Measurements from ENCODE around the gene RNF113A. TPM values are rescaled to one million over a fixed set of nuclear protein-coding genes. Genes with fewer than 3 reads are reported as not detected.

Gene RNF113A
- total RNA-seq, result 10 to 100 TPM in 1 of 2 donors, 1 to 10 TPM in 1; 9.1 to 10.5 TPM

GRCh38 chrX:119871599-119872395 is at the start of gene RNF113A, which contains the start of gene NDUFA1:
RNF113A (minus strand) TSS chrX:119871733; CDS start chrX:119871613, 120 bp downstream.
NDUFA1 (plus strand) TSS chrX:119871832; CDS start chrX:119871912, 80 bp downstream.
- H3K9me3 ChIP-seq, result no peaks in the 10 kb centered on the region
- DNase-seq (peak; percentile 83 to 88 (median 85)), ATAC-seq (peak; percentile 98)
- peak within 1 kb of the TSS; percentile 71 to 96 (median 91) for H3K27ac ChIP-seq
- peak within 1 kb of the TSS; percentile 37 to 63 for H3K4me3 ChIP-seq
- peak; percentile 79 to 94 (median 92) for TF ChIP-seq POLR2A (IDR thresholded peaks at IDR 0.05)
- peak in 1 of 7 experiments; percentile 5 for TF ChIP-seq CTCF (IDR thresholded peaks at IDR 0.05)
- WGBS, 2 donors, result 0% methylated on average over 46 of the region's 62 CpGs; no CpG with 5 or more reads in 1 of the 2 donors
- H3K4me1 ChIP-seq, result peaks cover 9% of the 10 kb centered on the region
- intact Hi-C loops (cut with DNase I), result no loop called here
- no peaks in the 10 kb centered on the region for H3K36me3 ChIP-seq (replicated peaks in 1 of 2; ENCODE audit: insufficient read depth in 1 of 2, low read depth in 2 of 2)
- no peaks in the 10 kb centered on the region for H3K27me3 ChIP-seq

- WGBS, 2 donors, result 88 to 92% methylated on average over 5 of the region's 5 CpGs
Observed at GRCh38 chrX:119919835-119920585, 48.5 kb upstream of the RNF113A start.

GRCh38 chrX:119917877-119918276 is 46.3 kb upstream of the RNF113A start:
- no peaks in the 10 kb centered on the region for H3K27me3 ChIP-seq
- 88 to 90% methylated on average over 2 of the region's 2 CpGs for WGBS, 2 donors

More at GRCh38 chrX:119919835-119920585, 48.5 kb upstream of the RNF113A start:
- intact Hi-C loops (cut with DNase I), result no loop called here
- H3K27me3 ChIP-seq, result no peaks in the 10 kb centered on the region
- no peaks in the 10 kb centered on the region for H3K4me1 ChIP-seq
- TF ChIP-seq CTCF (IDR thresholded peaks at IDR 0.05) (no peak), POLR2A (IDR thresholded peaks at IDR 0.05) (no peak)
- no peaks in the 10 kb centered on the region for H3K36me3 ChIP-seq (replicated peaks in 1 of 2; ENCODE audit: insufficient read depth in 1 of 2, low read depth in 2 of 2)
- H3K4me3 ChIP-seq, result no peak overlapping the region
- DNase-seq (no peak), ATAC-seq (no peak)
- no peak overlapping the region for H3K27ac ChIP-seq
- no peaks in the 10 kb centered on the region for H3K9me3 ChIP-seq

DNA sequence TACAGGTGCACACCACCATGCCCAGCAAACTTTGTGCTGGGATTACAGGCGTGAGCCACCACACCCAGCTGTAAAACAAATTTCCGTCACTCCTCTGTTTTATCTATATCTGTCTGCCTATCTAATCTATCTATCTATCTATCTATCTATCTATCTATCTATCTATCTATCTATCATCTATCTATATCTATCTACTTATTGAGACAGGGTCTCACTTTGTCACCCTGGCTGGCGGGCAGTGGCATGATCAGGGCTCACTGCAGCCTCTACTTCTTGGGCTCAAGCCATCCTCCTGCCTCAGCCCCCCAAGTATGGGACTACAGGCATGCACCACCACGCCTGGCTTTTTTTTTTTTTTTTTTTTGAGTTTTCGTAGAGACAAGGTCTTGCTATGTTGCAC is 44.8 kb upstream of the RNF113A start:
- DNase-seq (no peak), ATAC-seq (no peak)
- Histone ChIP-seq H3K36me3 (replicated peaks in 1 of 2; ENCODE audit: insufficient read depth in 1 of 2, low read depth in 2 of 2) (no peaks in the 10 kb centered on the region), H3K9me3 (no peaks in the 10 kb centered on the region), H3K4me3 (no peak overlapping the region), H3K27ac (no peak overlapping the region), H3K4me1 (no peaks in the 10 kb centered on the region), H3K27me3 (no peaks in the 10 kb centered on the region)
- TF ChIP-seq POLR2A (IDR thresholded peaks at IDR 0.05) (no peak), CTCF (IDR thresholded peaks at IDR 0.05) (no peak)
- WGBS, 2 donors, result 83 to 93% methylated on average over 4 to 5 of the region's 5 CpGs
- intact Hi-C loops (cut with DNase I), result no loop called here

More at GRCh38 chrX:119917877-119918276, 46.3 kb upstream of the RNF113A start:
- Histone ChIP-seq H3K9me3 (no peaks in the 10 kb centered on the region), H3K36me3 (replicated peaks in 1 of 2; ENCODE audit: insufficient read depth in 1 of 2, low read depth in 2 of 2) (no peaks in the 10 kb centered on the region), H3K4me3 (no peak overlapping the region), H3K4me1 (no peaks in the 10 kb centered on the region), H3K27ac (no peak overlapping the region)
- DNase-seq (no peak), ATAC-seq (no peak)
- intact Hi-C loops (cut with DNase I), result no loop called here
- TF ChIP-seq POLR2A (IDR thresholded peaks at IDR 0.05), result no peak
- no peak for TF ChIP-seq CTCF (IDR thresholded peaks at IDR 0.05)

All from body of pancreas (tissue), 4 donors.